Putamen (tissue), 1 donor: ENCODE measurements around the gene GIMAP8.
"Not testable (repeated sequence)": the region's sequence is repeated elsewhere in the genome, so short reads cannot be mapped to it uniquely, and the experiment has no call there.

Experiments
- DNase-seq: peaks from one replicate; pipeline ENCODE4 v3.0.0-alpha.2; 2016; ENCODE audit warnings: low spot score

Gene GIMAP8

GRCh38 chr7:150514748-150515222, 64.4 kb downstream of the GIMAP8 start, which contains the start of gene GIMAP7:
GIMAP7 (plus strand) TSS chr7:150514872; CDS start chr7:150519975, 5,103 bp downstream.
- DNase-seq: no peak

DNA sequence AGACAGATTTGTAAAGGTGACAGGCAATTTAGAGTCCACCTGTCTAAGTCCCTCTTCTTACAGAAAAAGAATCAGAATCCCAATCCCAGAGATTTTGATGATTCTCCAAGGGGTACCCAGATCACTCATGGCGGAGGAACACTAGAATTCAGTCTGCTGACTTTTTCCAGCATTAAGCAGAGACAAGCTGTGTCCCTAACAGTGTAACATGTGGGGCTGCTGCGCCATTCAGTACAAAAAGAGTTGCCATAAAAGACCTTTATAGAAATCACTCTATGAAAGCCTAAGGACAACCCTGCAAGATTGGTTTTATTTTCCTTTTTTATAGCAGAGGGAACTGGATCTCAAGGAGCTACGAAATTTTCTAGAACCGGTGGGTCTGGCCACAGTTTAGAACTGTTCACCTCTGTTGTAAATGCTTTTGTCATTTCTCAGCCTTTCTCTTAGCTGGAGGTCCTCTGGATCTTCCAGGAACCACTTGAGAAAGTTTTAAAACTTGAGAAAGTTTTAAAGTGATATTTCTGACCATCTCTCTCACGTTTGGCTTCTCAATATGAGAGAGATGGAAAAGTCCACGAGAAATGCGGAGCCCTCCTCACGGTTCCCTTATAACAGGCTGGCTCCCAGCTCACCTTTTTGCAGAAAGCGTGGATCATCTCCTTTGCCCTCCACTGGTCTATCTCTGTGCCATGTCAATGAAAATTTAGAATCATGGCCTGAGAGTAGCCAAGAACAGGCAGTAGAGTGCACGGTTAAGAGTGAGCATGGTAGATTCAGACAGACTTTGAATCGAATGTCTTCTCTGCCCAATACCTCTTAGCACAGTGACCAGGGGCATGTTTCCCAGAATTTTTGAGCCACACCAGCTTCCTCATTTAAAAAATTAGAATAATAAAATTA, 65.1 kb downstream of the GIMAP8 start:
- no peak for DNase-seq

GRCh38 chr7:150516956-150517745, 66.7 kb downstream of the GIMAP8 start:
- DNase-seq: no peak

- DNase-seq: no peak
Observed at GRCh38 chr7:150519310-150519709, 68.9 kb downstream of the GIMAP8 start.

DNA sequence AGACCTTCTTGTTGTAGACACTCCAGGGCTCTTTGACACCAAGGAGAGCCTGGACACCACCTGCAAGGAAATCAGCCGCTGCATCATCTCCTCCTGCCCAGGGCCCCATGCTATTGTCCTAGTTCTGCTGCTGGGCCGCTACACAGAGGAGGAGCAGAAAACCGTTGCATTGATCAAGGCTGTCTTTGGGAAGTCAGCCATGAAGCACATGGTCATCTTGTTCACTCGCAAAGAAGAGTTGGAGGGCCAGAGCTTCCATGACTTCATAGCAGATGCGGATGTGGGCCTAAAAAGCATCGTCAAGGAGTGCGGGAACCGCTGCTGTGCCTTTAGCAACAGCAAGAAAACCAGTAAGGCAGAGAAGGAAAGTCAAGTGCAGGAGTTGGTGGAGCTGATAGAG, 69.7 kb downstream of the GIMAP8 start:
- DNase-seq: no peak

- DNase-seq: not testable (repeated sequence)
Observed at GRCh38 chr7:150522931-150523330, 72.5 kb downstream of the GIMAP8 start.

- no peak for DNase-seq
Observed at GRCh38 chr7:150524018-150524417, 73.6 kb downstream of the GIMAP8 start.
